Endothelial cell of umbilical vein (primary cell): ENCODE results near the gene CAPNS1. TPM values are rescaled to one million over a fixed set of nuclear protein-coding genes. Genes with fewer than 3 reads are reported as not detected.

Source experiments
- BruUV-seq: library from RNA; stranded (reverse); fragments of 400-500 nt; replicated peaks from 2 replicates; lab custom pipeline; 2021; lab: Mats Ljungman, UMichigan
- CTCF ChIA-PET: fragments of 300-600, 350-600 bp; sonication (Branson Sonifier 250); formaldehyde crosslinking; loops from one replicate; lab custom pipeline; 2021; ENCODE audit warnings: antibody characterized with exemption, inconsistent platforms; lab: Charles Lee
- POLR2A ChIA-PET: fragments of 300-600, 350-600 bp; sonication (Branson Sonifier 250); formaldehyde crosslinking; loops from one replicate; lab custom pipeline; 2021; ENCODE audit warnings: antibody characterized with exemption, inconsistent platforms; lab: Charles Lee
- DNase-seq: peaks from one replicate; pipeline ENCODE4 v3.0.0-alpha.2; 2011; ENCODE audit warnings: low read depth, low spot score
- FAIRE-seq: peaks from 2 replicates; lab custom pipeline; 2011; peaks lifted over from hg19 to GRCh38; lab: Jason Lieb, UNC
- H2AFZ ChIP-seq: 2 replicates; pipeline ENCODE4 v1.6.0; 2012; ENCODE audit warnings: low read depth, low read length, control low read depth, inconsistent platforms
- H3K27ac ChIP-seq: 2 replicates; pipeline ENCODE4 v1.5.1; 2011; ENCODE audit warnings: low read depth, mild to moderate bottlenecking, control low read depth, low read length, moderate library complexity; ENCODE audit not compliant: insufficient read depth
- H3K27me3 ChIP-seq, 2 experiments: 2 replicates each; pipeline versions ENCODE4 v1.6.0 to v1.6.1; 2011; ENCODE audit warnings: low read length in 2 of 2, mixed read lengths in 1 of 2; ENCODE audit not compliant: control insufficient read depth in 2 of 2, insufficient read depth in 2 of 2
- H3K36me3 ChIP-seq, 2 experiments: 2 replicates in 1 of 2; 3 replicates in 1 of 2; pipeline ENCODE4 v1.5.1; 2011; ENCODE audit warnings: low read length in 2 of 2, mild to moderate bottlenecking in 1 of 2, moderate library complexity in 1 of 2; ENCODE audit not compliant: control insufficient read depth in 2 of 2, insufficient read depth in 2 of 2; ENCODE audit errors: extremely low read depth in 1 of 2
- H3K4me1 ChIP-seq: 3 replicates; pipeline ENCODE4 v1.5.1; 2011; ENCODE audit warnings: mild to moderate bottlenecking, low read length; ENCODE audit not compliant: control insufficient read depth, insufficient read depth; ENCODE audit errors: extremely low read depth
- H3K4me2 ChIP-seq: 2 replicates; pipeline ENCODE4 v1.6.1; 2011; ENCODE audit warnings: low read length, control low read depth, mixed read lengths; ENCODE audit not compliant: insufficient read depth
- H3K4me3 ChIP-seq, 3 experiments: fragments of 200-600 bp in 1 of 3; sonication (generic), shearing (Covaris generic) in 1 of 3; replicated peaks in 1 of 3; 2 replicates each; pipeline ENCODE4 v1.5.1; 2011 to 2016; ENCODE audit warnings: control low read depth in 3 of 3, low read length in 3 of 3, mild to moderate bottlenecking in 2 of 3, inconsistent platforms in 1 of 3, low read depth in 1 of 3, moderate library complexity in 1 of 3; ENCODE audit not compliant: insufficient read depth in 1 of 3
- H3K79me2 ChIP-seq: 2 replicates; pipeline ENCODE4 v1.6.0; 2012; ENCODE audit warnings: low read length, inconsistent platforms; ENCODE audit not compliant: control insufficient read depth, insufficient read depth
- H3K9ac ChIP-seq: replicated peaks from 2 replicates; pipeline ENCODE3; 2011; ENCODE audit warnings: low read length, control low read depth; ENCODE audit not compliant: insufficient read depth; ENCODE audit errors: extremely low read depth
- H3K9me1 ChIP-seq: replicated peaks from 3 replicates; pipeline ENCODE4 v1.6.0; 2011; ENCODE audit warnings: mild to moderate bottlenecking, low read length; ENCODE audit not compliant: control insufficient read depth, insufficient read depth; ENCODE audit errors: extremely low read depth
- H3K9me3 ChIP-seq: replicated peaks from 2 replicates; pipeline ENCODE4 v1.5.1; 2012; ENCODE audit warnings: low read length, inconsistent platforms; ENCODE audit not compliant: control insufficient read depth, insufficient read depth
- H4K20me1 ChIP-seq: replicated peaks from 2 replicates; pipeline ENCODE3; 2011; ENCODE audit warnings: mild to moderate bottlenecking, low read length; ENCODE audit not compliant: control insufficient read depth, insufficient read depth; ENCODE audit errors: extremely low read depth
- EZH2 ChIP-seq: IDR thresholded peaks from 2 replicates; pipeline ENCODE4 v1.6.1; 2012; ENCODE audit warnings: borderline replicate concordance, low read depth, mild to moderate bottlenecking, moderate library complexity, low read length, inconsistent platforms; ENCODE audit not compliant: severe bottlenecking
- FOS ChIP-seq: IDR thresholded peaks from 2 replicates; pipeline ENCODE4 v1.6.1; 2011; ENCODE audit warnings: mild to moderate bottlenecking, low read length, moderate library complexity, borderline replicate concordance; ENCODE audit not compliant: insufficient read depth
- GATA2 ChIP-seq: IDR thresholded peaks from 2 replicates; pipeline ENCODE4 v1.7.0; 2011; ENCODE audit warnings: low read depth, mild to moderate bottlenecking, moderate library complexity, mixed read lengths, low read length; ENCODE audit not compliant: insufficient read length, insufficient read depth
- JUN ChIP-seq: IDR thresholded peaks from 2 replicates; pipeline ENCODE4 v1.6.1; 2011; ENCODE audit warnings: borderline replicate concordance, low read depth; ENCODE audit not compliant: insufficient read length, insufficient read depth
- MYC ChIP-seq: IDR thresholded peaks from one replicate; pipeline ENCODE4 v1.6.1; 2011; ENCODE audit warnings: mild to moderate bottlenecking, low read depth, low read length
- POLR2A ChIP-seq: IDR thresholded peaks from 2 replicates; pipeline ENCODE4 v1.6.1; 2012; ENCODE audit warnings: low read depth, mild to moderate bottlenecking, control low read depth, low read length
- POLR2AphosphoS5 ChIP-seq: IDR thresholded peaks from 2 replicates; pipeline ENCODE4 v1.6.1; 2012; ENCODE audit warnings: low read depth, mild to moderate bottlenecking, control low read depth, low read length, moderate library complexity; ENCODE audit not compliant: insufficient read depth
- dilution Hi-C: fragments of 300-500 bp; cut with MboI; formaldehyde crosslinking; loops from one replicate; pipeline ENCODE4 v1.15.0; 2019; ENCODE audit warnings: low sequenced_read_pairs; ENCODE audit not compliant: extremely low pct_ligation_motif_present
- intact Hi-C: fragments of 100-400 bp; cut with micrococcal nuclease; formaldehyde crosslinking; loops from one replicate; pipeline ENCODE4 v1.10.0; 2022
- polyA plus RNA-seq, 4 experiments: library from polyadenylated mRNA; depleted of rRNA in 3 of 4; stranded (reverse) in 3 of 4; unstranded in 1 of 4; fragments of >200 nt; gene quantifications; 2 replicates each; pipeline versions ENCODE4 v1.2.1 to v1.2.3, GENCODE V29; 2011 to 2012; ENCODE audit warnings: missing spikeins in 1 of 4
- total RNA-seq: library from RNA; stranded (reverse); gene quantifications from 2 replicates; pipeline ENCODE4 v1.2.3, GENCODE V29; 2021
- TF ChIP-seq, protein P1 (sequence below), 2 donors: IDR thresholded peaks; 1 replicate in 1 of 2; 2 replicates in 1 of 2; pipeline ENCODE4 v1.5.1; 2011; ENCODE audit warnings: low read length in 2 of 2, mild to moderate bottlenecking in 2 of 2, moderate library complexity in 2 of 2, control low read depth in 1 of 2, inconsistent platforms in 1 of 2, low read depth in 1 of 2; ENCODE audit not compliant: insufficient read depth in 1 of 2; ENCODE audit errors: extremely low read depth in 1 of 2
- TF ChIP-seq, protein P2 (sequence below): IDR thresholded peaks from 2 replicates; pipeline ENCODE4 v1.6.1; 2011; ENCODE audit not compliant: insufficient read depth, insufficient read length

The CAPNS1 gene
- total and polyA plus RNA-seq, 2 donors (not counting 3 experiments of a cell fraction or from before 2014, with no cell fraction given), result 777 to 1,095 TPM

DNA sequence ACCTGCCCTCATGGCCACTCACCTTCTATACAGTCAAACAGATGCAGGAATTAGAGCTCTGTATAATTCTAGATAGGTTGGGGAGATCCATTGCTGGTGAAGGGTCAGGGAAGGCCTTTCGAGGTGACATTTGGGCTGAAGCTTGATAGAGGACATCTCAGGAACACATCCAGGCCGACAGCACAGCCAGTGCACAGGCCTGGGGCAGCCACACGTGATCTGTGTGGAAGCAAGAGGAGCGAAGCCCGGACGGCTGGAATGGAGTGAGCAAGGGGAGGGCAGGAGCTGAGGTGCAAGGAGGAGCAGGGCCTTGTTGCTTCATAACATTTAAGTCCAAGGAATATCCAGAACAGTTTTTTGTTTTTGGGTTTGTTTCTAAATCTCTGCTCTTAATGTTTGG, 33.4 kb upstream of the CAPNS1 start:
- no peaks in the 10 kb centered on the region for H3K9me3 ChIP-seq
- H3K36me3 ChIP-seq, result peaks cover 3 to 9% of the 10 kb centered on the region in 2 experiments
- no peak for TF ChIP-seq MYC
- TF ChIP-seq, protein P1, sequence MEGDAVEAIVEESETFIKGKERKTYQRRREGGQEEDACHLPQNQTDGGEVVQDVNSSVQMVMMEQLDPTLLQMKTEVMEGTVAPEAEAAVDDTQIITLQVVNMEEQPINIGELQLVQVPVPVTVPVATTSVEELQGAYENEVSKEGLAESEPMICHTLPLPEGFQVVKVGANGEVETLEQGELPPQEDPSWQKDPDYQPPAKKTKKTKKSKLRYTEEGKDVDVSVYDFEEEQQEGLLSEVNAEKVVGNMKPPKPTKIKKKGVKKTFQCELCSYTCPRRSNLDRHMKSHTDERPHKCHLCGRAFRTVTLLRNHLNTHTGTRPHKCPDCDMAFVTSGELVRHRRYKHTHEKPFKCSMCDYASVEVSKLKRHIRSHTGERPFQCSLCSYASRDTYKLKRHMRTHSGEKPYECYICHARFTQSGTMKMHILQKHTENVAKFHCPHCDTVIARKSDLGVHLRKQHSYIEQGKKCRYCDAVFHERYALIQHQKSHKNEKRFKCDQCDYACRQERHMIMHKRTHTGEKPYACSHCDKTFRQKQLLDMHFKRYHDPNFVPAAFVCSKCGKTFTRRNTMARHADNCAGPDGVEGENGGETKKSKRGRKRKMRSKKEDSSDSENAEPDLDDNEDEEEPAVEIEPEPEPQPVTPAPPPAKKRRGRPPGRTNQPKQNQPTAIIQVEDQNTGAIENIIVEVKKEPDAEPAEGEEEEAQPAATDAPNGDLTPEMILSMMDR (IDR thresholded peaks at IDR 0.05; ENCODE audit: extremely low read depth in 1 of 2, insufficient read depth in 1 of 2, low read depth in 1 of 2, low read length in 2 of 2), result no peak
- TF ChIP-seq POLR2AphosphoS5, result no peak
- TF ChIP-seq FOS, result no peak
- no peak overlapping the region for H2AFZ ChIP-seq
- no peak overlapping the region for H3K9ac ChIP-seq
- no peak overlapping the region for H3K4me3 ChIP-seq
- no peaks in the 10 kb centered on the region for H3K9me1 ChIP-seq
- no peaks in the 10 kb centered on the region for H3K79me2 ChIP-seq
- H3K27me3 ChIP-seq, result no peaks in the 10 kb centered on the region
- intact Hi-C loops (no loop called here), dilution Hi-C loops (no loop called here)
- DNase-seq, result no peak
- H3K4me2 ChIP-seq, result no peak overlapping the region
- no TSS peak for BruUV-seq
- no peak overlapping the region for H3K27ac ChIP-seq
- ChIA-PET POLR2A (interaction anchor here (0.6 kb wide), 1 partner anchor 57 kb away, joined by 4 read pairs; no protein-coding TSS in a partner anchor), CTCF (no interaction called here)
- no peaks in the 10 kb centered on the region for H4K20me1 ChIP-seq
- no peaks in the 10 kb centered on the region for H3K4me1 ChIP-seq
- no peak for FAIRE-seq

DNA sequence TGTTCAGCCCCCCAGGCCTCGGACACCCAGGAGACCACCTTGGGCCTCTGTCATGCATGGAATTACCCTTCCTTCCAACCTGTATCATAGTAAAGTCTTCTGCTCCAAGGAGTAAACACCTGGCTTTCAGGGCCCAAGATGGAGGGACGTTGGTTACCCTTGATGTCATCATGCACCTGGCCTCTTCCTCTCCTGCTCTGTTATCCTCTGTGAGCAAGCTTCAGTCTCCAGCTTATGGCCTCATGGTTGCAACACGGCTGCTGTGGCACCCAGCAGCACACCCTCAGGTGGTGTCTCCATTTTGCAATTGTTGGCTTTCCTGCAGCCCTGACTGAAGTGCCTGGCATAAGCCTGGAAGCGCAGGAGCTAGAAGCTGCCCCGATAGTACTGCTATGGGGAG, 32.9 kb upstream of the CAPNS1 start:
- H3K79me2 ChIP-seq, result no peaks in the 10 kb centered on the region
- DNase-seq, result no peak
- H3K4me1 ChIP-seq, result no peaks in the 10 kb centered on the region
- dilution Hi-C loops (no loop called here), intact Hi-C loops (no loop called here)
- H3K36me3 ChIP-seq, result peaks cover 3 to 9% of the 10 kb centered on the region in 2 experiments
- no peaks in the 10 kb centered on the region for H3K27me3 ChIP-seq
- no peak overlapping the region for H2AFZ ChIP-seq
- no peak for TF ChIP-seq POLR2AphosphoS5
- TF ChIP-seq POLR2A, result no peak
- TF ChIP-seq EZH2, result no peak
- no peak for TF ChIP-seq MYC
- TF ChIP-seq, protein P1 (IDR thresholded peaks at IDR 0.05; ENCODE audit: extremely low read depth in 1 of 2, insufficient read depth in 1 of 2, low read depth in 1 of 2, low read length in 2 of 2), result no peak
- TF ChIP-seq JUN, result no peak
- no peak for TF ChIP-seq GATA2
- TF ChIP-seq FOS, result no peak
- TF ChIP-seq, protein P2, sequence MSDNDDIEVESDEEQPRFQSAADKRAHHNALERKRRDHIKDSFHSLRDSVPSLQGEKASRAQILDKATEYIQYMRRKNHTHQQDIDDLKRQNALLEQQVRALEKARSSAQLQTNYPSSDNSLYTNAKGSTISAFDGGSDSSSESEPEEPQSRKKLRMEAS, result no peak
- H3K27ac ChIP-seq, result no peak overlapping the region
- ChIA-PET CTCF (no interaction called here), POLR2A (no interaction called here)
- no peak overlapping the region for H3K4me3 ChIP-seq
- H3K9me3 ChIP-seq, result no peaks in the 10 kb centered on the region
- no peaks in the 10 kb centered on the region for H3K9me1 ChIP-seq
- H4K20me1 ChIP-seq, result no peaks in the 10 kb centered on the region
- BruUV-seq, result no TSS peak
- no peak overlapping the region for H3K4me2 ChIP-seq
- no peak overlapping the region for H3K9ac ChIP-seq
- FAIRE-seq, result no peak
